Bronchial epithelial cell (primary cell): ENCODE measurements around the gene BBS12. TPM values are rescaled to one million over a fixed set of nuclear protein-coding genes. Genes with fewer than 3 reads are reported as not detected.
A peak's percentile ranks its signal among the peaks of the same experiment; 100 is the strongest.

Experiments used
- DNase-seq: peaks from one replicate; pipeline ENCODE4 v3.0.0-alpha.2; 2010; ENCODE audit warnings: low read depth
- FAIRE-seq: peaks from 2 replicates; lab custom pipeline; 2011; peaks lifted over from hg19 to GRCh38; lab: Jason Lieb, UNC
- H3K27me3 ChIP-seq: 2 replicates; pipeline ENCODE4 v1.5.1; 2011; ENCODE audit warnings: low read length; ENCODE audit not compliant: control insufficient read depth, insufficient read depth
- H3K36me3 ChIP-seq: 2 replicates; pipeline ENCODE4 v1.5.1; 2011; ENCODE audit warnings: low read length; ENCODE audit not compliant: control insufficient read depth, insufficient read depth
- H3K4me3 ChIP-seq: 2 replicates; pipeline ENCODE4 v1.5.1; 2011; ENCODE audit warnings: mild to moderate bottlenecking, low read depth, low read length, control low read depth
- total RNA-seq: library from RNA; depleted of rRNA; stranded (reverse); fragments of >200 nt; gene quantifications from 2 replicates; pipeline ENCODE4 v1.2.1, GENCODE V29; 2014
- TF ChIP-seq, protein P1 (sequence below): IDR thresholded peaks from 2 replicates; pipeline ENCODE4 v1.5.1; 2011; ENCODE audit warnings: mild to moderate bottlenecking, moderate library complexity, low read length, control low read depth, inconsistent platforms; ENCODE audit not compliant: insufficient read depth, severe bottlenecking

BBS12 gene
- total RNA-seq, 1 donor from 2014 or later, result 4.5 TPM

DNA sequence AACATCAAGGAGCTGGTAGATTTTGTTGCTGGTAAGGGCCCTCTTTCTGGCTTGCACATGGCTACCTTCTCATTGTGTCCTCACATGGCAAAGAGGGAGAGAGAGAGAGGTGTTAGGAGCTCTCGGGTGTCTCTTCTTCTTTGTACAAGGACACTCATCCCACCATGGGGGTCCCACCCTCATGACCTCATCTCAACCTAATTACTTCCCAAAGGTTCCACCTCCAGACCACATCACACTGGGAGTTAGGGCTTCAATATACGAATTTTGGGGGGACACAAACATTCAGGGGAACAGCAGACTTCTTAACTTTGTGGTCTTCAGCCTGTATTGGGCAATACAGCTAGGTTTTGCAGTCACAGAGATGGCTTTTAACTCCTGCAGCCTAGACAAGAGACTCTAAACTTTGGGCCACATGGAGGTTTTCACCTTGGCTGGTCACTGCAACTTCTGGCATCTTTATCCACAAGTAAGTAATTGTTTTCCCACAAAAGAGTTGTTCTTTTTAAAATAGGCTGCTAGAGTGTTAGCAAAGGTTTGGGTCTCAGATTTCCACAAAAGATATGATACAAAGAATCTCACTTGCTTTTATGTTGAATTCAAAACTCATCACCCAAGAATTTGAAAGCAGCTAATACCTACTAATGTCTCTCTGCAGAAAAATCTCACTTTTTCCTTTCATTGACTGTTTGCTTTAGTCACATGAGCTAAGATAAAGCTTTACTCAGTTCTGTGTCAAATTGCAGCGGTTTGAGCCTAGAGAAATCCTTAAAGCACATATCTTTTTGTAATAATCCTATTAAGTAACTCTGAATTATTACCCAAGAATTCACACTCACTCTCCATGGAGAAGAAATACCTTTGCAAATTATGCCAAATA, 39.6 kb upstream of the BBS12 start:
- FAIRE-seq (no peak), DNase-seq (peak; percentile 12)
- H3K36me3 ChIP-seq, result no peaks in the 10 kb centered on the region

DNA sequence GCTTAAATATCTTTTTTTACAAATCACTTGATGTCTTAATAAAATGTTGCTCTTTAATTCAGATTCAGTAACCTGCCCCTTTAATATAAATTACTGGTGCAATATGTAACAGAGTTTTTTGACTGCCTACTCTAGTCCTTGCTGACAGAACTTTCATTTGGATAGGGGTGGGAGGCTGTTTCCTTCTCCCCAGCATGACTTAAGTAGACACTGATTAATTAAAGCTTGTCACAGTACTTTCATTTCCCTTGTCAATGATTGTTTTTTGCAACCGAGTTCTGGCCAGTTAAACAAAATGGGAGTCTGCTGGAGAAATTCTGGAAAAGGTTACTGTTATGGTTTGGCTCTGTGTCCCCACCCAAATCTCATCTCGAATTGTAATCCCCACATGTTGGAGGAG, 37.3 kb upstream of the BBS12 start:
- no peaks in the 10 kb centered on the region for H3K27me3 ChIP-seq
- H3K36me3 ChIP-seq, result no peaks in the 10 kb centered on the region
- FAIRE-seq (no peak), DNase-seq (no peak)
- TF ChIP-seq, protein P1, sequence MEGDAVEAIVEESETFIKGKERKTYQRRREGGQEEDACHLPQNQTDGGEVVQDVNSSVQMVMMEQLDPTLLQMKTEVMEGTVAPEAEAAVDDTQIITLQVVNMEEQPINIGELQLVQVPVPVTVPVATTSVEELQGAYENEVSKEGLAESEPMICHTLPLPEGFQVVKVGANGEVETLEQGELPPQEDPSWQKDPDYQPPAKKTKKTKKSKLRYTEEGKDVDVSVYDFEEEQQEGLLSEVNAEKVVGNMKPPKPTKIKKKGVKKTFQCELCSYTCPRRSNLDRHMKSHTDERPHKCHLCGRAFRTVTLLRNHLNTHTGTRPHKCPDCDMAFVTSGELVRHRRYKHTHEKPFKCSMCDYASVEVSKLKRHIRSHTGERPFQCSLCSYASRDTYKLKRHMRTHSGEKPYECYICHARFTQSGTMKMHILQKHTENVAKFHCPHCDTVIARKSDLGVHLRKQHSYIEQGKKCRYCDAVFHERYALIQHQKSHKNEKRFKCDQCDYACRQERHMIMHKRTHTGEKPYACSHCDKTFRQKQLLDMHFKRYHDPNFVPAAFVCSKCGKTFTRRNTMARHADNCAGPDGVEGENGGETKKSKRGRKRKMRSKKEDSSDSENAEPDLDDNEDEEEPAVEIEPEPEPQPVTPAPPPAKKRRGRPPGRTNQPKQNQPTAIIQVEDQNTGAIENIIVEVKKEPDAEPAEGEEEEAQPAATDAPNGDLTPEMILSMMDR, result no peak
- no peak overlapping the region for H3K4me3 ChIP-seq

More for the DNA sequence above, 39.6 kb upstream of the BBS12 start:
- Histone ChIP-seq H3K27me3 (no peaks in the 10 kb centered on the region), H3K4me3 (no peak overlapping the region)
- TF ChIP-seq, protein P1, result no peak

DNA sequence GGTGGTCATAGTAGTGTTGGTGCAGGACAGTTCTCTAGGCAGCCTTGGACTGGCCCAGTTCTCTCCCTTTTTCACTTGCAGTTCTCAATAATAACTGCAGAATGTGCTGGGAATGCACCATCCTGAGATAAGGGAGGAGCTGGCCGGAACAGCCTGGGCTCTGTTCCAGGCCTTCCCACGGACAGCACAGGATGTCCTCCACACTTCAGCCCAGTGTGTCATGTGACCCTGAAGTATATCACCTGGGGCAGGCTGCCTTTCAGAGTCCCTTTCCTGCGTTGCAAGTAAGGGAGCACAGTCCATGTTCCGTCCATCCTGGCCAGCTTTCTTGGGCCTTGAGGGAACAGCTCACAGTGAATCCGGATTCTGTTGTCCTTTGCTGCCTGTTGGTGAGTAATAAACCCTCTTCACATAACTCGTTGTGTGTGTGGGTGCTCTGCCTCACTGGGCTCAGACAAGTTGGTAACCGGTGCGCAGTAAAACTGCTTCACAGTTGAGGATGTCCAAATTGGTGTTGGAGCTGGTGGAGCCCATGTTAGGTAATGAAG, 32.3 kb upstream of the BBS12 start:
- no peaks in the 10 kb centered on the region for H3K36me3 ChIP-seq
- TF ChIP-seq, protein P1, result no peak
- DNase-seq (peak; percentile 65), FAIRE-seq (peak; percentile 40)
- H3K4me3 ChIP-seq, result no peak overlapping the region
- no peaks in the 10 kb centered on the region for H3K27me3 ChIP-seq

DNA sequence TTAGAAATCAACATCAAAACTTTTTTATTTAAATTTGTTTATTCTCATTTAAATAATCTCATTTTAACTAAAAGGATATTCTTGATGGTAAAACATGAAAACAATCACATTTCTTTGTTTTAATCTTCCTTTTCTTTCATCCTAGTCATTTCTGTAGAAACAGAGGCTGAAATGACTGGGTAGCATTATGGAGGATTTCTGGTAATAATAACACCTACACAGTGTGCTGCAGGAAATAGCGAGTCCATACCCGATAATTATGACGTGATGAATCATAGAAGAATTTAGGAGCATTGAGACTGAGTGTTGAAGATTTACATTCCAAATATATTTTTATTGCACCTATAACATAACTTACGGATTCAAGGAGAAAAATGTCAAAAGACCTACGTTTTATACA, 31.4 kb upstream of the BBS12 start:
- DNase-seq (peak; percentile 52), FAIRE-seq (no peak)
- Histone ChIP-seq H3K27me3 (no peaks in the 10 kb centered on the region), H3K4me3 (no peak overlapping the region), H3K36me3 (no peaks in the 10 kb centered on the region)
- TF ChIP-seq, protein P1, result no peak

DNA sequence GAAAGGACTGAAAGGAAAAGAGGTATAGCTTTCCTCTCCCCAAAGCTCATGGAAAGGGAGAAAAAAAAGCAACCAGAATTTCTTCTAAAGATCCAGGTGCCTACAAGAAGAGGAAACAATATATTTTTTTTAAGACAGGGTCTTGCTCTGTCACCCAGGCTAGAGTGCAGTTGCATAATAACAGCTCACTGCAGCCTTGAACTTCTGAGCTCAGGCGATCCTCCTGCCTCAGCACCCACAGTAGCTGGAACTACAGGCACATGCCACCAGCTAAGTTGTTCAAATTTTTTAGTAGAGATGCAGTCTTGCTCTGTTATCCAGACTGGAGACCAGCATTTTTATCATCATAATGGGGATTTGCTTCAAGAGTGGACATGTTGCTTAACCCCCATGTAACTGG, 30.5 kb upstream of the BBS12 start:
- DNase-seq (no peak), FAIRE-seq (no peak)
- Histone ChIP-seq H3K36me3 (no peaks in the 10 kb centered on the region), H3K4me3 (no peak overlapping the region), H3K27me3 (no peaks in the 10 kb centered on the region)
- TF ChIP-seq, protein P1, result no peak

DNA sequence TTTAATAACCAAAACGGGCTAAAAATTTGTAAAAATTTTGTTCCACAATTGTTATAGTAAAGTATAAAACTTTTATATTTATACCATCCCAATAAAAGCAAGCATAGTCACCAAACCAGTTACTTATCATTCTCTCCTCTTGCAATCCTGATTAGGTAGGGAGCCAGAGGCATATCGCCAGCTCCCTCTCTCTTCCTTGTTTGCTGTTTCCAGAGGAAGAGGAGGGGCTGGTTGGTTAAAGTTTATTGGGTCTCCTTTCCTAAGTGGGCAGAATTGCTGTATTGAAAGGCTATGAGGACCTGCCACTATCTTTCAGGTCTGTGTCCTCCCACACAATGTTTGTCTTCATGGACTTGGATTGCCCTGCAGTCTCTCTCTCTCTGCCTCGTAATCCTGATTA, 29.6 kb upstream of the BBS12 start:
- Histone ChIP-seq H3K27me3 (no peaks in the 10 kb centered on the region), H3K4me3 (no peak overlapping the region), H3K36me3 (no peaks in the 10 kb centered on the region)
- FAIRE-seq (no peak), DNase-seq (no peak)
- TF ChIP-seq, protein P1, result no peak
